CD4-positive, alpha-beta T cell treated with Interleukin-15 for 4 hours (primary cell): Measurements from ENCODE around the gene ECHS1.
A peak's percentile ranks its signal among the peaks of the same experiment; 100 is the strongest.
"Not testable (repeated sequence)": the region's sequence is repeated elsewhere in the genome, so short reads cannot be mapped to it uniquely, and the experiment has no call there.

Source experiments
- DNase-seq: peaks from one replicate; pipeline ENCODE4 v3.0.0-alpha.2; 2020; ENCODE audit warnings: low spot score

Gene ECHS1

DNA sequence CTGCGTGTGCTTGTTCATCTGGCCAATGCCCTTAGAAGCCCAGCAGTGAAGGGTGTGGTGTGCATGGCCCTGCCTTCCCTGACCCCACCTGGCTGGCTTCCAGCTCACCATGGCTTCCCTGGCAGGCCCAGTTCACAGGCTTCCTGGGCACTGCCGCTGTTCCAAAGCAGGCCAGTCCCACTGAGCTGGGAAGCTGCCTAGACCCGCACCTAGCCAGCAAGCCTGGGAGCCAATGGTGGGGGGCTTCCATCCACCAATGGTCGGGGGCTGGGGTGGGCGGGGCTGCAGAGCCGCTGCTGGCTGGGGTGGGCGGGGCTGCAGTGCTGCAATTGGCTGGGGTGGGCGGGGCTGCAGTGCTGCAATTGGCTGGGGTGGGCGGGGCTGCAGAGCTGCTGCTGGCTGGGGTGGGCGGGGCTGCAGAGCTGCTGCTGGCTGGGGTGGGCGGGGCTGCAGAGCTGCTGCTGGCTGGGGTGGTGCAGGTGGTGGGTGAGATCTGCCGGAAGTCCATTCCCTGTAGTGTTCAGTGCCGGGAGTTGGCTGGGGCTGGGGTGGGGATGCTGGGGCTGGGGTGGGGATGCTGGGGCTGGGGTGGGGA, 48.9 kb downstream of the ECHS1 start:
- peak; percentile 59 for DNase-seq

DNA sequence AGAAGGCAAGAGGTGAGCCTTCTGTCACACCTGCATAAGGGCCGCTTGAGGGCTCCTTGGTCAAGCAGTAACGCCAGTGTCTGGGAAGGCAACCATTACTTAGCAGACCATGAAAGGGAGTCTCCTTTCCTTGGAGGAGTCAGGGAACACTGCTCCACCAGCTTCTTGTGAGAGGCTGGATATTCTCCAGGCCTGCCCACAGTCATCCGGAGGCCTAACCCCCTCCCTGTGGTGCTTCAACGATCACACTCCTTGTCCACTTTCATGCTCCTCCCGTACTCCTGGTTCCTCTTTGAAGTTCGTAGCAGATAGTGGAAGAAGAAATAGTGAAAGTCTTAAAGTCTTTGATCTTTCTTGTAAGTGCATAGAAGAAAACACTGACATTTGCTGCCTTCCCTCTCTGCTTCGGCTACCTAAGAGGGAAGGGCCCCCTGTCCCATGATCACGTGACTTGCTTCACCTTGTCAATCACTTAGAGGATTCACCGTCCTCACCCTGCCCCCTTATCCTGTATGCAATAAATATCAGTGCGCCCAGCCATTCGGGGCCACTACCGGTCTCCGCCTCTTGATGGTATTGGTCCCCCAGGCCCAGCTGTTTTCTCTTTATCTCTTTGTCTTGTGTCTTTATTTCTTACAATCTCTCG, 51.0 kb downstream of the ECHS1 start:
- DNase-seq: not testable (repeated sequence)

DNA sequence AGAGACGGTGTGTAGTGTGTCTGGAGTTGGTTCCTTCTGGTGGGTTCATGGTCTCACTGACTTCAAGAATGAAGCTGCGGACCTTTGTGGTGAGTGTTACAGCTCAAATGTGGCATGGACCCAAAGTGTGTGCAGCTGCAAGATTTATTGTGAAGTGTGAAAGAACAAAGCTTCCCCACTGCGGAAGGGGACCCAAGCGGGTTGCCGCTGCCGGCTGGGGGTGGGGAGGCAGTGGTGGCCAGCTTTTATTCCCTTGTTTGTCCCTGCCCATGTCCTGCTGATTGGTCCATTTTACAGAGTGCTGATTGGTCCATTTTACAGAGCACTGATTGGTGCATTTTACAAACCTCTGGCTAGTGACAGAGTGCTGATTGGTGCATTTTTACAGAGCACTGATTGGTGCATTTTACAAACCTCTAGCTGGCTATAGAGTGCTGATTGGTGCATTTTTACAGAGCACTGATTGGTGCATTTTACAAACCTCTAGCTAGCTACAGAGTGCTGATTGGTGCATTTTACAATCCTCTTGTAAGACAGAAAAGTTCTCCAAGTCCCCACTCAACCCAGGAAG, 52.2 kb downstream of the ECHS1 start:
- DNase-seq: not testable (repeated sequence)

DNA sequence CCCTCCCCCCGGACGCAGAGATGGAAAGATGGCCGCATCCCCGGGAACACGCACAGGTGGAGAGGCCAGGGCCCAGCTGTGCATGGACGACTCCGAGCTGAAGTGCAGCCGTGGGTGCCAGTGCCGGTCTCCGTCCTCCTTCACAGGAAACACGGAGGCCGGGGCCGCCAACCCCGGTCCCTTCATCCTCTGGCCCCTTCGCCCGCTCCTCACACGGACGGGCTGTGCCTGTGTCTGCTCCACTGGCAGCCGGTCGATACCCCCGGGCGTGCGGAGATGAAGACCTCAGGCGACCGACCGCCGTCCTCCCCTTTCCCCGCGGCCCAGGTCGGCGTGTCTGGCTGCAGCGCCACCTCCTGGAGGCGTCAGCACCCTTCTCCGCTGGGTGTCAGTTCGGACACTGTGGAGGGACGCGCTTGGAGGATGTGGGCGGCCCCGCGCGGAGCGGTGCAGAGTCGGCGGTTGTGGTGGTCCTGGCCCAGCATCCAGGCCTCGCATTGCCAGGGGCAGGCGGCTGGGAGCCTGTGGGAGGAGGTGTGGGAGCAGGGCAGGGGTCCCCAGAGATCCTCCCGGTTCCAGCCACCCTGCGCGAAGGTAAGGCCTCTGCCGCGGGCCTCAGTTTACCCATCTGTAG, 54.5 kb downstream of the ECHS1 start:
- peak; percentile 71 for DNase-seq

DNA sequence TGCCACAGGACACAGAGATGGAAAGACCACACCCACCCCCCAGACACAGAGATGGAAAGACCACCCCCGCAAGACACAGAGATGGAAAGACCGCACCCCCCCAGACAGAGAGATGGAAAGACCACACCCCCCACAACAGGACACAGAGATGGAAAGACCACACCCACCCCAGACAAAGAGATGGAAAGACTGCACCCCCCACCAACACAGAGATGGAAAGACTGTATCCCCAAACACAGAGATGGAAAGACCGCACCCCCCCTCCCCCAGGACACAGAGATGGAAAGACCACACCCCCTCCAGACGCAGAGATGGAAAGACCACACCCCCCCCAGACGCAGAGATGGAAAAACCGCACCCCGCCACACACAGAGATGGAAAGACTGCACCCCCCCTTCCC, 56.4 kb downstream of the ECHS1 start:
- DNase-seq: no peak

DNA sequence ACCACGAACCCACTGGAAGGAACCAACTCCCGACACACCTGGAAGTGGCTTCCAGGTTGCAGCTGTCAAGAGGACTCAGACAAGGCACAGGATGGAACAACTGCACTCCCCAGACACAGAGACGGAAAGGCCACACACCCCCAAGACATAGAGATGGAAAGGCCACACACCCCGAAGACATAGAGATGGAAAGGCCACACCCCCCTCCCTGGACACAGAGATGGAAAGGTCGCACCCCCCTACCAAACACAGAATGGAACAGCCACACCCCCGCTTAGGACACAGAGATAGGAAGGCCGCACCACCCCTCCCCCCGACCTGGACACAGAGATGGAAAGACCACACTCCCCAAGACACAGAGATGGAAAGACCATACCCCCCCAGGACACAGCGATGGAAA, 56.9 kb downstream of the ECHS1 start:
- no peak for DNase-seq

DNA sequence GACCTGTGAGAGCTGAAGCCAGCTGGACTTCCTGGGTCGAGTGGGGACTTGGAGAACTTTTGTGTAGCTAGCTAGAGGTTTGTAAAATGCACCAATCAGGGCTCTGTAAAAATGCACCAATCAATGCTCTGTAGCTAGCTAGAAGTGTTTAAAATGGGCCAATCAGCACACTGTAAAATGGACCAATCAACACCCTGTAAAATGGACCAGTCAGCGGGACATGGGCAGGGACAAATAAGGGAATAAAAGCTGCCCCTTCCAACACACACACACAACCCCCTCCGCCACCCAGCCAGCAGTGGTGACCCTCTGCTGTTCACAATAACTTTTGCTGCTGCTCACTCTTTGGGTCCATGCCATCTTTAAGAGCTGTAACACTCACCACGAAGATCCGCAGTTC, 57.3 kb downstream of the ECHS1 start:
- DNase-seq: no peak

DNA sequence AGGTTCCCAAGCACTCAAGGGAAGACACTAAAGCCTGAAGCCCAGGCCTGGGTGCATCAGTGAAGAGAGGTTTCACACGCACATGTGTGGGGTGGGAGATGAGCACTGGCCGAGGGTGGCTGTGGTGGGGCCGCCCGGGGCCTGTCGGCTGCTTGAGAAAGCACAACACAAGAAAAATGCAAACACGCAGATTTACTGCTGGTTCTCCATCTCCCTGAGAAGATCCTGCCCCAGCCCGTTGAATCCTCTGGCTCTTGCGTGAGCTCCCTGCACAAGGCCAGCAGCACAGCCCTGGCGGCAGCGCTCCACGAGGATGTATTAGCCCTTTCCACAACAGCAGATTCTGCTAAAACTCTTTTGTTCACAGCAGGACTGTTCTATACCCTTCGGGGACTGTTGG, 58.2 kb downstream of the ECHS1 start:
- DNase-seq: no peak

DNA sequence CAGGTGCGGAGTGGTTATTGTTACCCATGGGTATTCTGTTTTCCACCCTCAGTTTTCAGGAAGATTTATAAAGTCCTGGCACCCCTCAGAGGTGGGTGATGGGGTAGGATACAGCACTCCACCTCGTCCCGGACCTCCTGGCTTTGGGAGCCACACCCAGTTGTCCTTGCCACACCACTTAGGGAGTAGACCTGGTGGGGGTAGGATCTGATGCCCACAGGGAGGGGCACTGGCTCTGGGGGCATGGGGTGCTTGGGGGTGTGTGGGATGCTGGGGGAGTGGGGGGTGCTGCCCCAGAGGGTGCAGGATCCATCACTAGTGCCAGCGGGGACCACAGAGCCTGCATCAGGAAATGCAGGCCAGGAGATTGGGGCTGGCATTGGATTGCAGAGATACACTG, 60.0 kb downstream of the ECHS1 start:
- DNase-seq: no peak

DNA sequence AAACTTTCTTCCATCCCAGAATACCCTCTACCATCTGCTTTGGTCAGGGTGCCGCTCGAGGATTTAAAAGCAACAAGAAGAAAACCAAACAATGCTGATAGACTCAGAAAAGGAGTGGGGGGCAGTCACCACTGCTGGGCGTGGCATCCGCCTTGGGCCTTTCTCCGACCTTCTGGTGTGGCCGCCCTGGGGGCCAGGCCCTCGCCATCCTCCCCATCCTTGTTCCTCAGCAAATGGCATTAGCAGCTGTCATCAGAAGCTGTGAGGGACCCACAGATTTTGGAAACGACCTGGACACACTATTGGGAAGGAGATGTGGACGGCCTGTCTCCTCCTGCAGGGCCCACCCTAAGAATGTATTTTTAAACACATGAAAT, 60.4 kb downstream of the ECHS1 start:
- no peak for DNase-seq
